K562 (cell line): Measurements from ENCODE around the gene KLHDC7B. TPM values are rescaled to one million over a fixed set of nuclear protein-coding genes. Genes with fewer than 3 reads are reported as not detected.

Source experiments
- ATF1 ChIP-seq, 2 experiments: fragments of 450-650 bp in 1 of 2; IDR thresholded peaks; 2 replicates each; pipeline ENCODE4 v1.6.1; 2016; ENCODE audit warnings: missing compliant biosample characterization in 1 of 2, missing genetic modification characterization in 1 of 2
- NR3C1 ChIP-seq: sonication (generic); formaldehyde crosslinking; IDR thresholded peaks from 2 replicates; pipeline ENCODE4 v1.8.1; 2022; ENCODE audit warnings: missing genetic modification reagents
- PCBP1 ChIP-seq: fragments of 200-400 bp; formaldehyde crosslinking; IDR thresholded peaks from 2 replicates; pipeline ENCODE4 v1.6.1; 2018; ENCODE audit warnings: mild to moderate bottlenecking, low read depth, low read length; ENCODE audit not compliant: poor library complexity, severe bottlenecking
- PRMT5 ChIP-seq: sonication (generic); formaldehyde crosslinking; IDR thresholded peaks from 2 replicates; pipeline ENCODE4 v1.5.0; 2020; ENCODE audit warnings: missing genetic modification reagents
- RCOR1 ChIP-seq, 2 experiments: IDR thresholded peaks; 2 replicates each; pipeline ENCODE4 v1.6.1; 2012; ENCODE audit warnings: low read depth in 2 of 2, low read length in 2 of 2, borderline replicate concordance in 1 of 2, improper control_type of control experiment in 1 of 2
- ZBTB8A ChIP-seq: fragments of 450-650 bp; IDR thresholded peaks from 2 replicates; pipeline ENCODE4 v1.6.1; 2018; ENCODE audit warnings: mild to moderate bottlenecking, moderate library complexity; ENCODE audit not compliant: partially characterized antibody
- ZNF12 ChIP-seq: sonication (generic); formaldehyde crosslinking; IDR thresholded peaks from 2 replicates; pipeline ENCODE4 v1.4.0; 2020; ENCODE audit warnings: mild to moderate bottlenecking, missing genetic modification reagents
- ZNF146 ChIP-seq: IDR thresholded peaks from one replicate; pipeline ENCODE4 v1.6.1; 2018; ENCODE audit warnings: missing compliant biosample characterization; ENCODE audit not compliant: unreplicated experiment
- ZNF197 ChIP-seq: fragments of 200-800 bp; sonication (Bioruptor generic); IDR thresholded peaks from 2 replicates; pipeline ENCODE4 v1.6.1; 2016; ENCODE audit warnings: low read depth, missing genetic modification characterization, missing compliant biosample characterization
- ZNF217 ChIP-seq: sonication (generic); formaldehyde crosslinking; IDR thresholded peaks from 2 replicates; pipeline ENCODE4 v1.8.0; 2022; ENCODE audit warnings: mild to moderate bottlenecking, missing genetic modification reagents
- ZNF224 ChIP-seq: sonication (generic); formaldehyde crosslinking; IDR thresholded peaks from 2 replicates; pipeline ENCODE4 v1.8.0; 2022; ENCODE audit warnings: mild to moderate bottlenecking, missing genetic modification reagents
- ZNF239 ChIP-seq: fragments of 250-450 bp; sonication (Bioruptor Pico); IDR thresholded peaks from 2 replicates; pipeline ENCODE4 v1.4.0; 2020; ENCODE audit warnings: mild to moderate bottlenecking
- polyA plus RNA-seq, 8 experiments: library from polyadenylated mRNA; depleted of rRNA in 4 of 8; stranded (reverse) in 5 of 8; unstranded in 3 of 8; fragments of >200 nt; fragmentation: Nextera tagmentation in 2 of 8; fragmentation: Illumina TruSeq in 1 of 8; extraction: Ambion mirVana in 2 of 8; extraction: Trizol in 1 of 8; gene quantifications; 2 replicates each; pipeline versions ENCODE4 v1.2.1 to v1.2.3, GENCODE V29; 2011 to 2014; ENCODE audit warnings: inconsistent platforms in 1 of 8, missing spikeins in 1 of 8
- total RNA-seq, 7 experiments: library from RNA; depleted of rRNA in 6 of 7; stranded (reverse); fragments of >200 nt in 6 of 7; fragmentation: Illumina TruSeq in 2 of 7; extraction: Trizol in 2 of 7; gene quantifications; 2 replicates each; pipeline versions ENCODE4 v1.2.1 to v1.2.3, GENCODE V29; 2011 to 2021; ENCODE audit warnings: low replicate concordance in 1 of 7
- TF ChIP-seq, protein P1 (sequence below), 2 experiments: fragments of 450-650 bp in 1 of 2; sonication (generic) in 1 of 2; formaldehyde crosslinking; conservative IDR thresholded peaks; 2 replicates each; pipeline versions ENCODE4 v1.4.0 to v1.8.1; 2020 to 2022; ENCODE audit warnings: mild to moderate bottlenecking in 1 of 2, missing genetic modification reagents in 1 of 2
- TF ChIP-seq, protein P2 (sequence below), 2 experiments: fragments of 450-650 bp; conservative IDR thresholded peaks; 2 replicates each; pipeline ENCODE4 v1.6.1; 2017; ENCODE audit warnings: mild to moderate bottlenecking in 2 of 2, moderate library complexity in 2 of 2
- TF ChIP-seq, protein P3 (sequence below): sonication (generic); formaldehyde crosslinking; IDR thresholded peaks from 2 replicates; pipeline ENCODE4 v1.8.0; 2022; ENCODE audit warnings: mild to moderate bottlenecking, missing genetic modification reagents
- TF ChIP-seq, protein P4 (sequence below), 3 experiments: fragments of 200-800 bp in 1 of 3; fragments of 250-450 bp in 1 of 3; fragments of 450-650 bp in 1 of 3; sonication (Bioruptor Pico) in 1 of 3; sonication (Bioruptor generic) in 1 of 3; formaldehyde crosslinking in 1 of 3; IDR thresholded peaks; 2 replicates each; pipeline versions ENCODE4 v1.6.1 to v1.8.0; 2016 to 2022; ENCODE audit warnings: mild to moderate bottlenecking in 2 of 3, missing genetic modification characterization in 2 of 3, missing compliant biosample characterization in 1 of 3, moderate library complexity in 1 of 3
- TF ChIP-seq, protein P5 (sequence below): sonication (generic); formaldehyde crosslinking; IDR thresholded peaks from 2 replicates; pipeline ENCODE4 v1.4.0; 2020; ENCODE audit warnings: mild to moderate bottlenecking, missing genetic modification reagents

KLHDC7B gene
- total and polyA plus RNA-seq, 9 of the 15 experiments (the other 6 are each of a cell fraction or from before 2014, with no cell fraction given): 0.04 to 0.22 (median 0.05) TPM; not detected in 4

DNA sequence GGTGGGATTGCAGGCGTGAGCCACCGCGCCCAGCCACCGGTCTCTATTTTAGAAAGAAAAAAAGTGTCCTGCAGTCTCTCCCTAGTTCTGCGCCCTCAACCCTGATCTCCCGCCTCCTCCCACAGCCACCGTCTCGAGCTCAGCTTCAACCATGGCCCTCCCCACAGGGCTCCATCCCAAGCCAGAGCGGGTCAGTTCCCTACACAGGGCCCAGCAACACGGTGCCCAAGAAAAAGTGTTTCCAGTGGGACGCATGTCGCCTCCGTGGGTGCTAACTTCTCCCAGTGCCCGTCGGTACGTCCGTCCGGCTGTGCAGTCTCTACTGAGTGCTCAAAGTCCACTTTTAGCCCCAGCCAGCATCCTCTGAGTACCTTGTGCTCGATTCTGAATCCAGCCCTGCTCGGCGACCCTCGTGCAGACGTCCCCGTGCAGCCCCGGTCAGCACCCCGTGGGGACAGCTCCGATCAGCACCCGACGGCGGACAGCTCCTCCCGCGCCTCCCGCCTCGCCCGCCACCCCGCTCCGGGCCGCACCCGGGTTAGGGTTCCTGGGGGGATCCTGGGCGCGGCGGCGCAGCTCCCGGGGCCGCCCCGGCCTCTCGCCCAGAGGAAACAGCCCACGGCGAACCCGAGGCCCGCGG lies 54.2 kb downstream of the KLHDC7B start (continued):
- TF ChIP-seq PRMT5 (CRISPR knock-in tag) (peak; percentile 99), ZNF224 (peak; percentile 94; the same call in 1 of the 2 replicates), ZNF217 (CRISPR knock-in tag) (0 out of 2 replicates have a peak, but pooled peaks have one; percentile 82), NR3C1 (CRISPR knock-in tag) (peak; percentile 99), ZNF197 (CRISPR knock-in tag) (peak; percentile 63; the same call in 1 of the 2 replicates), PCBP1 (no peak), ZNF239 (CRISPR knock-in tag) (no peak), ZNF12 (peak; percentile 83; the same call in 1 of the 2 replicates), ATF1 (CRISPR knock-in tag; IDR thresholded peaks at IDR 0.05) (peak; percentile 64), ATF1 (tag; IDR thresholded peaks at IDR 0.05) (no peak), RCOR1 (IDR thresholded peaks at IDR 0.05; ENCODE audit: borderline replicate concordance in 1 of 2, low read depth in 2 of 2, low read length in 2 of 2) (peak in 1 of 2 experiments; percentile 79; a peak in 2 of 4 replicates), ZBTB8A (no peak), ZNF146 (CRISPR knock-in tag) (peak; percentile 66)
- TF ChIP-seq, protein P1, sequence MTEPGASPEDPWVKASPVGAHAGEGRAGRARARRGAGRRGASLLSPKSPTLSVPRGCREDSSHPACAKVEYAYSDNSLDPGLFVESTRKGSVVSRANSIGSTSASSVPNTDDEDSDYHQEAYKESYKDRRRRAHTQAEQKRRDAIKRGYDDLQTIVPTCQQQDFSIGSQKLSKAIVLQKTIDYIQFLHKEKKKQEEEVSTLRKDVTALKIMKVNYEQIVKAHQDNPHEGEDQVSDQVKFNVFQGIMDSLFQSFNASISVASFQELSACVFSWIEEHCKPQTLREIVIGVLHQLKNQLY (CRISPR knock-in tag; conservative IDR thresholded peaks at IDR 0.05): peak in 1 of 2 experiments; percentile 95; a peak in 1 of 4 replicates
- TF ChIP-seq, protein P2, sequence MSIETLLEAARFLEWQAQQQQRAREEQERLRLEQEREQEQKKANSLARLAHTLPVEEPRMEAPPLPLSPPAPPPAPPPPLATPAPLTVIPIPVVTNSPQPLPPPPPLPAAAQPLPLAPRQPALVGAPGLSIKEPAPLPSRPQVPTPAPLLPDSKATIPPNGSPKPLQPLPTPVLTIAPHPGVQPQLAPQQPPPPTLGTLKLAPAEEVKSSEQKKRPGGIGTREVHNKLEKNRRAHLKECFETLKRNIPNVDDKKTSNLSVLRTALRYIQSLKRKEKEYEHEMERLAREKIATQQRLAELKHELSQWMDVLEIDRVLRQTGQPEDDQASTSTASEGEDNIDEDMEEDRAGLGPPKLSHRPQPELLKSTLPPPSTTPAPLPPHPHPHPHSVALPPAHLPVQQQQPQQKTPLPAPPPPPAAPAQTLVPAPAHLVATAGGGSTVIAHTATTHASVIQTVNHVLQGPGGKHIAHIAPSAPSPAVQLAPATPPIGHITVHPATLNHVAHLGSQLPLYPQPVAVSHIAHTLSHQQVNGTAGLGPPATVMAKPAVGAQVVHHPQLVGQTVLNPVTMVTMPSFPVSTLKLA (conservative IDR thresholded peaks at IDR 0.05): peak; percentile 83 to 93
- TF ChIP-seq, protein P3, sequence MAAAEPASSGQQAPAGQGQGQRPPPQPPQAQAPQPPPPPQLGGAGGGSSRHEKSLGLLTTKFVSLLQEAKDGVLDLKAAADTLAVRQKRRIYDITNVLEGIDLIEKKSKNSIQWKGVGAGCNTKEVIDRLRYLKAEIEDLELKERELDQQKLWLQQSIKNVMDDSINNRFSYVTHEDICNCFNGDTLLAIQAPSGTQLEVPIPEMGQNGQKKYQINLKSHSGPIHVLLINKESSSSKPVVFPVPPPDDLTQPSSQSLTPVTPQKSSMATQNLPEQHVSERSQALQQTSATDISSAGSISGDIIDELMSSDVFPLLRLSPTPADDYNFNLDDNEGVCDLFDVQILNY (CRISPR knock-in tag): peak; percentile 96
- TF ChIP-seq, protein P4, sequence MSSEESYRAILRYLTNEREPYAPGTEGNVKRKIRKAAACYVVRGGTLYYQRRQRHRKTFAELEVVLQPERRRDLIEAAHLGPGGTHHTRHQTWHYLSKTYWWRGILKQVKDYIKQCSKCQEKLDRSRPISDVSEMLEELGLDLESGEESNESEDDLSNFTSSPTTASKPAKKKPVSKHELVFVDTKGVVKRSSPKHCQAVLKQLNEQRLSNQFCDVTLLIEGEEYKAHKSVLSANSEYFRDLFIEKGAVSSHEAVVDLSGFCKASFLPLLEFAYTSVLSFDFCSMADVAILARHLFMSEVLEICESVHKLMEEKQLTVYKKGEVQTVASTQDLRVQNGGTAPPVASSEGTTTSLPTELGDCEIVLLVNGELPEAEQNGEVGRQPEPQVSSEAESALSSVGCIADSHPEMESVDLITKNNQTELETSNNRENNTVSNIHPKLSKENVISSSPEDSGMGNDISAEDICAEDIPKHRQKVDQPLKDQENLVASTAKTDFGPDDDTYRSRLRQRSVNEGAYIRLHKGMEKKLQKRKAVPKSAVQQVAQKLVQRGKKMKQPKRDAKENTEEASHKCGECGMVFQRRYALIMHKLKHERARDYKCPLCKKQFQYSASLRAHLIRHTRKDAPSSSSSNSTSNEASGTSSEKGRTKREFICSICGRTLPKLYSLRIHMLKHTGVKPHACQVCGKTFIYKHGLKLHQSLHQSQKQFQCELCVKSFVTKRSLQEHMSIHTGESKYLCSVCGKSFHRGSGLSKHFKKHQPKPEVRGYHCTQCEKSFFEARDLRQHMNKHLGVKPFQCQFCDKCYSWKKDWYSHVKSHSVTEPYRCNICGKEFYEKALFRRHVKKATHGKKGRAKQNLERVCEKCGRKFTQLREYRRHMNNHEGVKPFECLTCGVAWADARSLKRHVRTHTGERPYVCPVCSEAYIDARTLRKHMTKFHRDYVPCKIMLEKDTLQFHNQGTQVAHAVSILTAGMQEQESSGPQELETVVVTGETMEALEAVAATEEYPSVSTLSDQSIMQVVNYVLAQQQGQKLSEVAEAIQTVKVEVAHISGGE (CRISPR knock-in tag; IDR thresholded peaks at IDR 0.05): peak in 1 of 3 experiments; percentile 42; a peak in 1 of 6 replicates
- TF ChIP-seq, protein P5, sequence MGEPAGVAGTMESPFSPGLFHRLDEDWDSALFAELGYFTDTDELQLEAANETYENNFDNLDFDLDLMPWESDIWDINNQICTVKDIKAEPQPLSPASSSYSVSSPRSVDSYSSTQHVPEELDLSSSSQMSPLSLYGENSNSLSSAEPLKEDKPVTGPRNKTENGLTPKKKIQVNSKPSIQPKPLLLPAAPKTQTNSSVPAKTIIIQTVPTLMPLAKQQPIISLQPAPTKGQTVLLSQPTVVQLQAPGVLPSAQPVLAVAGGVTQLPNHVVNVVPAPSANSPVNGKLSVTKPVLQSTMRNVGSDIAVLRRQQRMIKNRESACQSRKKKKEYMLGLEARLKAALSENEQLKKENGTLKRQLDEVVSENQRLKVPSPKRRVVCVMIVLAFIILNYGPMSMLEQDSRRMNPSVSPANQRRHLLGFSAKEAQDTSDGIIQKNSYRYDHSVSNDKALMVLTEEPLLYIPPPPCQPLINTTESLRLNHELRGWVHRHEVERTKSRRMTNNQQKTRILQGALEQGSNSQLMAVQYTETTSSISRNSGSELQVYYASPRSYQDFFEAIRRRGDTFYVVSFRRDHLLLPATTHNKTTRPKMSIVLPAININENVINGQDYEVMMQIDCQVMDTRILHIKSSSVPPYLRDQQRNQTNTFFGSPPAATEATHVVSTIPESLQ (CRISPR knock-in tag): peak; percentile 92; the same call in 1 of the 2 replicates
